GM12878 (cell line): ENCODE data around the gene HEXIM1. TPM values are rescaled to one million over a fixed set of nuclear protein-coding genes. Genes with fewer than 3 reads are reported as not detected.

Experiments used
- ETV6 ChIP-seq, 2 experiments: fragments of 450-650 bp in 1 of 2; IDR thresholded peaks in 1 of 2; conservative IDR thresholded peaks in 1 of 2; 2 replicates each; pipeline ENCODE4 v1.6.1; 2014; ENCODE audit warnings: antibody characterized with exemption in 1 of 2, borderline replicate concordance in 1 of 2, low read depth in 1 of 2, mild to moderate bottlenecking in 1 of 2, moderate library complexity in 1 of 2
- KDM1A ChIP-seq: fragments of 200-600 bp; sonication (generic); IDR thresholded peaks from 2 replicates; pipeline ENCODE4 v1.6.1; 2016; ENCODE audit warnings: borderline replicate concordance
- SIX5 ChIP-seq: IDR thresholded peaks from 2 replicates; pipeline ENCODE4 v1.6.1; 2011; ENCODE audit warnings: mild to moderate bottlenecking, low read depth, low read length, moderate library complexity; ENCODE audit not compliant: severe bottlenecking
- polyA plus RNA-seq, 11 experiments: library from polyadenylated mRNA; depleted of rRNA in 4 of 11; unstranded in 6 of 11; stranded (reverse) in 5 of 11; fragments of >200 nt; fragmentation: Nextera tagmentation in 4 of 11; fragmentation: Illumina TruSeq in 1 of 11; extraction: Ambion mirVana in 4 of 11; extraction: Trizol in 1 of 11; gene quantifications; 1 replicate in 1 of 11; 2 replicates in 10 of 11; pipeline versions ENCODE4 v1.2.1 to v1.2.3, GENCODE V29; 2011 to 2016; ENCODE audit warnings: inconsistent platforms in 2 of 11, missing spikeins in 2 of 11, low read depth in 1 of 11
- total RNA-seq, 4 experiments: library from RNA; depleted of rRNA in 3 of 4; stranded (reverse); fragments of >200 nt in 3 of 4; fragmentation: Illumina TruSeq in 1 of 4; extraction: Trizol in 1 of 4; gene quantifications; 2 replicates each; pipeline versions ENCODE4 v1.2.1 to v1.2.3, GENCODE V29; 2013 to 2021
- TF ChIP-seq, protein P1 (sequence below): fragments of 450-650 bp; IDR thresholded peaks from 2 replicates; pipeline ENCODE4 v1.6.1; 2017; ENCODE audit warnings: low read depth, mild to moderate bottlenecking, moderate library complexity
- TF ChIP-seq, protein P2 (sequence below): fragments of 450-650 bp; IDR thresholded peaks from 2 replicates; pipeline ENCODE4 v1.6.1; 2016; ENCODE audit warnings: mild to moderate bottlenecking
- TF ChIP-seq, protein P3 (sequence below): fragments of 450-650 bp; conservative IDR thresholded peaks from 2 replicates; pipeline ENCODE4 v1.6.1; 2017; ENCODE audit warnings: mild to moderate bottlenecking, moderate library complexity
- TF ChIP-seq, protein P4 (sequence below): IDR thresholded peaks from 2 replicates; pipeline ENCODE4 v1.6.1; 2011; ENCODE audit warnings: mild to moderate bottlenecking, low read depth, low read length, moderate library complexity; ENCODE audit not compliant: insufficient replicate concordance
- TF ChIP-seq, protein P5 (sequence below): IDR thresholded peaks from 2 replicates; pipeline ENCODE4 v1.6.1; 2012; ENCODE audit warnings: improper control_type of control experiment, low read depth, low read length; ENCODE audit not compliant: insufficient replicate concordance
- TF ChIP-seq, protein P6 (sequence below): fragments of 450-650 bp; IDR thresholded peaks from 2 replicates; pipeline ENCODE4 v1.6.1; 2017; ENCODE audit warnings: mild to moderate bottlenecking, moderate library complexity

The HEXIM1 gene
- total and polyA plus RNA-seq, 10 of the 15 experiments (the other 5 are each of a cell fraction or from before 2014, with no cell fraction given) = 1.9 to 24.1 (median 9.0) TPM

DNA sequence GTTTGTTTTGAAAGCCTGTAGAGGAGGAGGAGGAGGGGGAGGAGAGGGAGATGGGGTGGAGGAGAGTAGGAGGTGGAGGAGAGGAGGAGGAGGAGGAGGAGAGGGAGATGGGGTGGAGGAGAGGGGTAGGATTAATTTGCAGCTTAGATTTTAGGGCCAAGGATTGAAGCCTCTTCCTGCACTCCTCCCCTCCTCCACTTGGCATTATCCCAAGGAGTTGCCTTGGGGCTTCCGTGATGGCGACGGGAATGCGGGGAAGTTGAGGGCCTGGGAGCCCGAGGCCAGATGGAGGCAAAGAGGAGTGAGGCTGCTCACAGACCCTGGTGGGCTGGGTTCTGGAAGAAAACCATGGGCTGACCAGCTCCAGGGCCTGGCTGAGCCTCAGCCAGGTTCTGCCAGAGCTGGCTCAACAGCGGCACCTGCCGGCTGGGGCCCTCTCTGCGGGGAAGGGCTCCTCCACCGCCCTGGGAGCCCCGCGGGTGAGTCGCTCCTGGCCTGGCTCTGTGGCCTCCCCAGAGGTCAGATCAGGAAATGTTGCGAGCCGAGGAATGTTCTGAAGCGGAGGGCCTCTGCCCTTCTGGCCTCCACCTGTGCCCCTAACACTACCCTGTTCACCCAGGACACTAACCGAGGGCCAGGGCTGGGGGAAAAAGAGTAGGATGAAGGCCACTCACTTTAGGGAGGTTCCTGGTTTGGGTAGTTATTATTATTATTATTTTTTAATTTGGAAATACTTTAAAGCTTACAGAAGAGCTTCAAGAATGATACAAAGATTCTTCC lies 49.5 kb downstream of the HEXIM1 start (continued):
- TF ChIP-seq, protein P1, sequence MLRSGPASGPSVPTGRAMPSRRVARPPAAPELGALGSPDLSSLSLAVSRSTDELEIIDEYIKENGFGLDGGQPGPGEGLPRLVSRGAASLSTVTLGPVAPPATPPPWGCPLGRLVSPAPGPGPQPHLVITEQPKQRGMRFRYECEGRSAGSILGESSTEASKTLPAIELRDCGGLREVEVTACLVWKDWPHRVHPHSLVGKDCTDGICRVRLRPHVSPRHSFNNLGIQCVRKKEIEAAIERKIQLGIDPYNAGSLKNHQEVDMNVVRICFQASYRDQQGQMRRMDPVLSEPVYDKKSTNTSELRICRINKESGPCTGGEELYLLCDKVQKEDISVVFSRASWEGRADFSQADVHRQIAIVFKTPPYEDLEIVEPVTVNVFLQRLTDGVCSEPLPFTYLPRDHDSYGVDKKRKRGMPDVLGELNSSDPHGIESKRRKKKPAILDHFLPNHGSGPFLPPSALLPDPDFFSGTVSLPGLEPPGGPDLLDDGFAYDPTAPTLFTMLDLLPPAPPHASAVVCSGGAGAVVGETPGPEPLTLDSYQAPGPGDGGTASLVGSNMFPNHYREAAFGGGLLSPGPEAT = 0 out of 2 replicates have a peak, but pooled peaks have one; percentile 28
- TF ChIP-seq, protein P2, sequence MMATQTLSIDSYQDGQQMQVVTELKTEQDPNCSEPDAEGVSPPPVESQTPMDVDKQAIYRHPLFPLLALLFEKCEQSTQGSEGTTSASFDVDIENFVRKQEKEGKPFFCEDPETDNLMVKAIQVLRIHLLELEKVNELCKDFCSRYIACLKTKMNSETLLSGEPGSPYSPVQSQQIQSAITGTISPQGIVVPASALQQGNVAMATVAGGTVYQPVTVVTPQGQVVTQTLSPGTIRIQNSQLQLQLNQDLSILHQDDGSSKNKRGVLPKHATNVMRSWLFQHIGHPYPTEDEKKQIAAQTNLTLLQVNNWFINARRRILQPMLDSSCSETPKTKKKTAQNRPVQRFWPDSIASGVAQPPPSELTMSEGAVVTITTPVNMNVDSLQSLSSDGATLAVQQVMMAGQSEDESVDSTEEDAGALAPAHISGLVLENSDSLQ = no peak
- TF ChIP-seq, protein P3, sequence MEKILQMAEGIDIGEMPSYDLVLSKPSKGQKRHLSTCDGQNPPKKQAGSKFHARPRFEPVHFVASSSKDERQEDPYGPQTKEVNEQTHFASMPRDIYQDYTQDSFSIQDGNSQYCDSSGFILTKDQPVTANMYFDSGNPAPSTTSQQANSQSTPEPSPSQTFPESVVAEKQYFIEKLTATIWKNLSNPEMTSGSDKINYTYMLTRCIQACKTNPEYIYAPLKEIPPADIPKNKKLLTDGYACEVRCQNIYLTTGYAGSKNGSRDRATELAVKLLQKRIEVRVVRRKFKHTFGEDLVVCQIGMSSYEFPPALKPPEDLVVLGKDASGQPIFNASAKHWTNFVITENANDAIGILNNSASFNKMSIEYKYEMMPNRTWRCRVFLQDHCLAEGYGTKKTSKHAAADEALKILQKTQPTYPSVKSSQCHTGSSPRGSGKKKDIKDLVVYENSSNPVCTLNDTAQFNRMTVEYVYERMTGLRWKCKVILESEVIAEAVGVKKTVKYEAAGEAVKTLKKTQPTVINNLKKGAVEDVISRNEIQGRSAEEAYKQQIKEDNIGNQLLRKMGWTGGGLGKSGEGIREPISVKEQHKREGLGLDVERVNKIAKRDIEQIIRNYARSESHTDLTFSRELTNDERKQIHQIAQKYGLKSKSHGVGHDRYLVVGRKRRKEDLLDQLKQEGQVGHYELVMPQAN = no peak; the same call in 1 of the 2 replicates
- TF ChIP-seq, protein P4, sequence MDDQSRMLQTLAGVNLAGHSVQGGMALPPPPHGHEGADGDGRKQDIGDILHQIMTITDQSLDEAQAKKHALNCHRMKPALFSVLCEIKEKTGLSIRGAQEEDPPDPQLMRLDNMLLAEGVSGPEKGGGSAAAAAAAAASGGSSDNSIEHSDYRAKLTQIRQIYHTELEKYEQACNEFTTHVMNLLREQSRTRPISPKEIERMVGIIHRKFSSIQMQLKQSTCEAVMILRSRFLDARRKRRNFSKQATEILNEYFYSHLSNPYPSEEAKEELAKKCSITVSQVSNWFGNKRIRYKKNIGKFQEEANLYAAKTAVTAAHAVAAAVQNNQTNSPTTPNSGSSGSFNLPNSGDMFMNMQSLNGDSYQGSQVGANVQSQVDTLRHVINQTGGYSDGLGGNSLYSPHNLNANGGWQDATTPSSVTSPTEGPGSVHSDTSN = no peak
- TF ChIP-seq, protein P5, sequence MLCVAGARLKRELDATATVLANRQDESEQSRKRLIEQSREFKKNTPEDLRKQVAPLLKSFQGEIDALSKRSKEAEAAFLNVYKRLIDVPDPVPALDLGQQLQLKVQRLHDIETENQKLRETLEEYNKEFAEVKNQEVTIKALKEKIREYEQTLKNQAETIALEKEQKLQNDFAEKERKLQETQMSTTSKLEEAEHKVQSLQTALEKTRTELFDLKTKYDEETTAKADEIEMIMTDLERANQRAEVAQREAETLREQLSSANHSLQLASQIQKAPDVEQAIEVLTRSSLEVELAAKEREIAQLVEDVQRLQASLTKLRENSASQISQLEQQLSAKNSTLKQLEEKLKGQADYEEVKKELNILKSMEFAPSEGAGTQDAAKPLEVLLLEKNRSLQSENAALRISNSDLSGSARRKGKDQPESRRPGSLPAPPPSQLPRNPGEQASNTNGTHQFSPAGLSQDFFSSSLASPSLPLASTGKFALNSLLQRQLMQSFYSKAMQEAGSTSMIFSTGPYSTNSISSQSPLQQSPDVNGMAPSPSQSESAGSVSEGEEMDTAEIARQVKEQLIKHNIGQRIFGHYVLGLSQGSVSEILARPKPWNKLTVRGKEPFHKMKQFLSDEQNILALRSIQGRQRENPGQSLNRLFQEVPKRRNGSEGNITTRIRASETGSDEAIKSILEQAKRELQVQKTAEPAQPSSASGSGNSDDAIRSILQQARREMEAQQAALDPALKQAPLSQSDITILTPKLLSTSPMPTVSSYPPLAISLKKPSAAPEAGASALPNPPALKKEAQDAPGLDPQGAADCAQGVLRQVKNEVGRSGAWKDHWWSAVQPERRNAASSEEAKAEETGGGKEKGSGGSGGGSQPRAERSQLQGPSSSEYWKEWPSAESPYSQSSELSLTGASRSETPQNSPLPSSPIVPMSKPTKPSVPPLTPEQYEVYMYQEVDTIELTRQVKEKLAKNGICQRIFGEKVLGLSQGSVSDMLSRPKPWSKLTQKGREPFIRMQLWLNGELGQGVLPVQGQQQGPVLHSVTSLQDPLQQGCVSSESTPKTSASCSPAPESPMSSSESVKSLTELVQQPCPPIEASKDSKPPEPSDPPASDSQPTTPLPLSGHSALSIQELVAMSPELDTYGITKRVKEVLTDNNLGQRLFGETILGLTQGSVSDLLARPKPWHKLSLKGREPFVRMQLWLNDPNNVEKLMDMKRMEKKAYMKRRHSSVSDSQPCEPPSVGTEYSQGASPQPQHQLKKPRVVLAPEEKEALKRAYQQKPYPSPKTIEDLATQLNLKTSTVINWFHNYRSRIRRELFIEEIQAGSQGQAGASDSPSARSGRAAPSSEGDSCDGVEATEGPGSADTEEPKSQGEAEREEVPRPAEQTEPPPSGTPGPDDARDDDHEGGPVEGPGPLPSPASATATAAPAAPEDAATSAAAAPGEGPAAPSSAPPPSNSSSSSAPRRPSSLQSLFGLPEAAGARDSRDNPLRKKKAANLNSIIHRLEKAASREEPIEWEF = no peak
- TF ChIP-seq, protein P6, sequence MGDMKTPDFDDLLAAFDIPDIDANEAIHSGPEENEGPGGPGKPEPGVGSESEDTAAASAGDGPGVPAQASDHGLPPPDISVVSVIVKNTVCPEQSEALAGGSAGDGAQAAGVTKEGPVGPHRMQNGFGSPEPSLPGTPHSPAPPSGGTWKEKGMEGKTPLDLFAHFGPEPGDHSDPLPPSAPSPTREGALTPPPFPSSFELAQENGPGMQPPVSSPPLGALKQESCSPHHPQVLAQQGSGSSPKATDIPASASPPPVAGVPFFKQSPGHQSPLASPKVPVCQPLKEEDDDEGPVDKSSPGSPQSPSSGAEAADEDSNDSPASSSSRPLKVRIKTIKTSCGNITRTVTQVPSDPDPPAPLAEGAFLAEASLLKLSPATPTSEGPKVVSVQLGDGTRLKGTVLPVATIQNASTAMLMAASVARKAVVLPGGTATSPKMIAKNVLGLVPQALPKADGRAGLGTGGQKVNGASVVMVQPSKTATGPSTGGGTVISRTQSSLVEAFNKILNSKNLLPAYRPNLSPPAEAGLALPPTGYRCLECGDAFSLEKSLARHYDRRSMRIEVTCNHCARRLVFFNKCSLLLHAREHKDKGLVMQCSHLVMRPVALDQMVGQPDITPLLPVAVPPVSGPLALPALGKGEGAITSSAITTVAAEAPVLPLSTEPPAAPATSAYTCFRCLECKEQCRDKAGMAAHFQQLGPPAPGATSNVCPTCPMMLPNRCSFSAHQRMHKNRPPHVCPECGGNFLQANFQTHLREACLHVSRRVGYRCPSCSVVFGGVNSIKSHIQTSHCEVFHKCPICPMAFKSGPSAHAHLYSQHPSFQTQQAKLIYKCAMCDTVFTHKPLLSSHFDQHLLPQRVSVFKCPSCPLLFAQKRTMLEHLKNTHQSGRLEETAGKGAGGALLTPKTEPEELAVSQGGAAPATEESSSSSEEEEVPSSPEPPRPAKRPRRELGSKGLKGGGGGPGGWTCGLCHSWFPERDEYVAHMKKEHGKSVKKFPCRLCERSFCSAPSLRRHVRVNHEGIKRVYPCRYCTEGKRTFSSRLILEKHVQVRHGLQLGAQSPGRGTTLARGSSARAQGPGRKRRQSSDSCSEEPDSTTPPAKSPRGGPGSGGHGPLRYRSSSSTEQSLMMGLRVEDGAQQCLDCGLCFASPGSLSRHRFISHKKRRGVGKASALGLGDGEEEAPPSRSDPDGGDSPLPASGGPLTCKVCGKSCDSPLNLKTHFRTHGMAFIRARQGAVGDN = no peak
- TF ChIP-seq SIX5 = no peak
- TF ChIP-seq ETV6 (conservative IDR thresholded peaks at IDR 0.05 in 1 of 2, IDR thresholded peaks at IDR 0.05 in 1 of 2; ENCODE audit: borderline replicate concordance in 1 of 2, low read depth in 1 of 2) = no peak
- TF ChIP-seq KDM1A = no peak
